IMR-90 (cell line): ENCODE results near the gene DAAM1. TPM values are rescaled to one million over a fixed set of nuclear protein-coding genes. Genes with fewer than 3 reads are reported as not detected.

Experiments used
- ATAC-seq: fragments of 200-7000 bp; cut with Tn5 transposase; 2 replicates; pipeline ENCODE4 v1.9.1; 2020; ENCODE audit warnings: low read depth, mild to moderate bottlenecking, moderate library complexity
- BruUV-seq: library from RNA; stranded (reverse); fragments of 400-500 nt; replicated peaks from 2 replicates; lab custom pipeline; 2021; lab: Mats Ljungman, UMichigan
- CTCF ChIA-PET: fragments of 300-600 bp; formaldehyde crosslinking; extraction: SDS; loops from one replicate; lab custom pipeline; 2021; ENCODE audit warnings: antibody characterized with exemption; lab: Yijun Ruan, JAX
- POLR2A ChIA-PET: fragments of 300-600 bp; sonication (Branson Sonifier 250); formaldehyde crosslinking; loops from one replicate; lab custom pipeline; 2022; ENCODE audit warnings: antibody characterized with exemption; ENCODE audit not compliant: unreplicated experiment; lab: Charles Lee
- DNase-seq: peaks from one replicate; pipeline ENCODE4 v3.0.0; 2013
- H2AFZ ChIP-seq: replicated peaks from 2 replicates; pipeline ENCODE3; 2013; ENCODE audit warnings: low read length, mild to moderate bottlenecking; ENCODE audit not compliant: poor library complexity
- H2AK5ac ChIP-seq: 2 replicates; pipeline ENCODE4 v1.6.1; 2013; ENCODE audit warnings: low read depth, low read length, inconsistent platforms
- H2AK9ac ChIP-seq: replicated peaks from 2 replicates; pipeline ENCODE3; 2013; ENCODE audit warnings: mild to moderate bottlenecking, low read depth, low read length, moderate library complexity; ENCODE audit not compliant: poor library complexity
- H2BK120ac ChIP-seq: 2 replicates; pipeline ENCODE4 v1.6.1; 2013; ENCODE audit warnings: low read depth, low read length, inconsistent platforms
- H2BK15ac ChIP-seq: 3 replicates; pipeline ENCODE4 v1.6.1; 2013; ENCODE audit warnings: low read depth, low read length, inconsistent platforms
- H2BK20ac ChIP-seq: 2 replicates; pipeline ENCODE4 v1.6.1; 2013; ENCODE audit warnings: low read depth, mild to moderate bottlenecking, inconsistent platforms, low read length, moderate library complexity
- H2BK5ac ChIP-seq: 2 replicates; pipeline ENCODE4 v1.6.1; 2013; ENCODE audit warnings: mild to moderate bottlenecking, low read depth, low read length, inconsistent platforms; ENCODE audit not compliant: poor library complexity, severe bottlenecking
- H3K14ac ChIP-seq: replicated peaks from 2 replicates; pipeline ENCODE4 v1.6.1; 2013; ENCODE audit warnings: low read depth, low read length, inconsistent platforms
- H3K18ac ChIP-seq: 2 replicates; pipeline ENCODE4 v1.6.1; 2013; ENCODE audit warnings: low read depth, low read length, control low read depth
- H3K23ac ChIP-seq: 2 replicates; pipeline ENCODE4 v1.6.1; 2013; ENCODE audit warnings: low read depth, low read length, inconsistent platforms
- H3K27ac ChIP-seq: 2 replicates; pipeline ENCODE4 v1.5.1; 2013; ENCODE audit warnings: mild to moderate bottlenecking, control low read depth, low read length; ENCODE audit not compliant: insufficient read depth
- H3K27me3 ChIP-seq: 2 replicates; pipeline ENCODE4 v1.6.1; 2013; ENCODE audit warnings: low read length; ENCODE audit not compliant: control insufficient read depth, insufficient read depth
- H3K36me3 ChIP-seq: 2 replicates; pipeline ENCODE4 v1.6.1; 2013; ENCODE audit warnings: low read length, mixed read lengths; ENCODE audit not compliant: control insufficient read depth, insufficient read depth
- H3K4ac ChIP-seq: 2 replicates; pipeline ENCODE4 v1.6.1; 2013; ENCODE audit warnings: low read depth, low read length, inconsistent platforms
- H3K4me1 ChIP-seq: 2 replicates; pipeline ENCODE4 v1.6.1; 2013; ENCODE audit warnings: low read length, mixed read lengths; ENCODE audit not compliant: control insufficient read depth, insufficient read depth
- H3K4me2 ChIP-seq: 2 replicates; pipeline ENCODE4 v1.6.1; 2013; ENCODE audit warnings: low read depth, mild to moderate bottlenecking, control low read depth, low read length, moderate library complexity
- H3K4me3 ChIP-seq: 2 replicates; pipeline ENCODE4 v1.5.1; 2013; ENCODE audit warnings: low read depth, mild to moderate bottlenecking, control low read depth, low read length, moderate library complexity; ENCODE audit not compliant: insufficient read depth
- H3K56ac ChIP-seq: 2 replicates; pipeline ENCODE4 v1.6.1; 2013; ENCODE audit warnings: low read length, inconsistent platforms; ENCODE audit not compliant: insufficient read depth; ENCODE audit errors: extremely low read depth
- H3K79me1 ChIP-seq, 2 experiments: 2 replicates each; pipeline ENCODE4 v1.6.1; 2013; ENCODE audit warnings: low read length in 2 of 2, inconsistent platforms in 1 of 2, low read depth in 1 of 2
- H3K9ac ChIP-seq: 2 replicates; pipeline ENCODE4 v1.6.1; 2013; ENCODE audit warnings: low read depth, low read length, control low read depth
- H3K9me1 ChIP-seq: 2 replicates; pipeline ENCODE4 v1.6.1; 2013; ENCODE audit warnings: low read length, inconsistent platforms; ENCODE audit not compliant: insufficient read depth
- H3K9me3 ChIP-seq: 2 replicates; pipeline ENCODE4 v1.6.1; 2013; ENCODE audit warnings: low read length; ENCODE audit not compliant: control insufficient read depth, insufficient read depth
- H4K20me1 ChIP-seq: 2 replicates; pipeline ENCODE4 v1.6.1; 2013; ENCODE audit warnings: low read length, inconsistent platforms; ENCODE audit not compliant: insufficient read depth
- H4K5ac ChIP-seq: 2 replicates; pipeline ENCODE4 v1.6.1; 2013; ENCODE audit warnings: mild to moderate bottlenecking, low read depth, low read length, control low read depth
- H4K8ac ChIP-seq, 2 experiments: 2 replicates each; pipeline ENCODE4 v1.6.1; 2013; ENCODE audit warnings: low read depth in 2 of 2, low read length in 2 of 2, control low read depth in 1 of 2, inconsistent platforms in 1 of 2
- H4K91ac ChIP-seq: 2 replicates; pipeline ENCODE4 v1.6.1; 2013; ENCODE audit warnings: low read depth, low read length, inconsistent platforms; ENCODE audit not compliant: insufficient read depth
- CEBPB ChIP-seq: IDR thresholded peaks from 2 replicates; pipeline ENCODE4 v1.6.1; 2012; ENCODE audit warnings: low read depth, low read length, improper control_type of control experiment
- NFE2L2 ChIP-seq: fragments of 150-350 bp; IDR thresholded peaks from 2 replicates; pipeline ENCODE4 v1.6.1; 2016; ENCODE audit warnings: low read depth, mild to moderate bottlenecking, low read length
- POLR2A ChIP-seq: IDR thresholded peaks from 2 replicates; pipeline ENCODE4 v1.6.1; 2012; ENCODE audit warnings: mild to moderate bottlenecking, low read depth, low read length
- RCOR1 ChIP-seq: IDR thresholded peaks from 2 replicates; pipeline ENCODE4 v1.6.1; 2012; ENCODE audit warnings: mild to moderate bottlenecking, low read length, improper control_type of control experiment; ENCODE audit not compliant: insufficient replicate concordance
- RFX5 ChIP-seq: IDR thresholded peaks from 2 replicates; pipeline ENCODE4 v1.8.0; 2012; ENCODE audit warnings: low read depth, mild to moderate bottlenecking, low read length, moderate library complexity
- WGBS, 2 experiments: methylation state at CpG; one replicate each; pipeline versions ENCODE4 v1.1.5 to v1.1.7; 2013; ENCODE audit warnings: missing lambda C conversion rate in 2 of 2; ENCODE audit not compliant: insufficient read length in 1 of 2; ENCODE audit errors: extremely low coverage in 2 of 2; 5-methylcytosine and 5-hydroxymethylcytosine counted together
- dilution Hi-C: fragments of 300-500 bp; cut with HindIII; formaldehyde crosslinking; loops from one replicate; pipeline ENCODE4 v1.14.3; 2018; ENCODE audit warnings: low sequenced_read_pairs; ENCODE audit not compliant: unreplicated experiment
- in situ Hi-C: fragments of 300-500 bp; cut with MboI; formaldehyde crosslinking; loops from 3 replicates; pipeline ENCODE4 v1.14.3; 2019; ENCODE audit warnings: low sequenced_read_pairs, inconsistent platforms, mixed read lengths
- intact Hi-C: fragments of 100-400 bp; cut with micrococcal nuclease; formaldehyde crosslinking; loops from 2 replicates; pipeline ENCODE4 v1.10.0; 2022
- polyA plus RNA-seq, 3 experiments: library from polyadenylated mRNA; depleted of rRNA; stranded (reverse); fragments of >200 nt; gene quantifications; 2 replicates each; pipeline ENCODE4 v1.2.3, GENCODE V29; 2012; ENCODE audit warnings: low replicate concordance in 1 of 3
- total RNA-seq: library from RNA; depleted of rRNA; stranded (reverse); fragments of >200 nt; gene quantifications from 2 replicates; pipeline ENCODE4 v1.2.3, GENCODE V29; 2012
- TF ChIP-seq, protein P1 (sequence below): fragments of 150-350 bp; IDR thresholded peaks from 2 replicates; pipeline ENCODE4 v1.6.1; 2016; ENCODE audit warnings: low read depth, mild to moderate bottlenecking, low read length, moderate library complexity, borderline replicate concordance

DAAM1 gene
- total and polyA plus RNA-seq, 2 of the 4 experiments (the other 2 are of a cell fraction): 4.8 to 5.4 TPM

DNA sequence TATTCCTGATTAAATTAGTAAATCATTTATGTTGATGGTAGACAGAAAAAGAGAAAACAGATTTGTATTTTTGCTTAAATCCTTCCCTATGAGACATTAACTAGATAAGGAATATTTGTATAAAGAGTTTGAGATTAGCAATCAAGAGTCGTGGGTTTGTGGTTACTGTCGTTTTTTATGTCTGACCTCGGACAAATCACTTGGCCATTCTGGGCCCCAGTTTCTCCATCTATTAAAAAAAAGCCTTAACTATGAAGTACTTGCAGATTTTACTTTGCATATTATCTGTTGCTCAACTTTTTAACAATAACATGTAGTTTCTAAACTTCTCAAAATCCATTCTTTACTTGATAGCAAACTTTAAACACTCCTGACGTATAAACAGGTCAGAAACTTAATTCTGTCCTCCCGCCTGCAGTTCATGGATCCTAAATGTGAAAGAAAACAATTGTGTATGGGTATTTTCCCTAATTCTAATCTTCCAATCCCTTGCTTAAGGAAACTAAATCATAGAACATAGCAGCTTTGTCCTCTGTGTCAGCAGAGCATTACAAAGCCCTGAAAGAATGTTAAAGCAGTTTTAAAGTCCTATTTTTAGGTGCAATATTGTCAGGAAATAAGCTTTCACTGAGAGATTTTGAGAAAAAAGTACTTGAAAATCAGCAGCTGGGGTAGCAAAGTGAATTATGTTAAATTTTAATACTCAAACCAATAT lies 158.5 kb downstream of the DAAM1 start:
- no peak overlapping the region for H3K4me3 ChIP-seq
- peaks cover 8% of the 10 kb centered on the region for H3K36me3 ChIP-seq
- no peak overlapping the region for H4K91ac ChIP-seq
- peak; percentile 52 for DNase-seq
- BruUV-seq: no TSS peak
- H2AK9ac ChIP-seq: no peak overlapping the region
- no peaks in the 10 kb centered on the region for H4K20me1 ChIP-seq
- H3K14ac ChIP-seq: no peak overlapping the region; the same call in 1 of the 2 replicates
- peaks cover 4% of the 10 kb centered on the region; the same call in 1 of the 2 replicates for H3K9me1 ChIP-seq
- no peaks in the 10 kb centered on the region; a peak in 1 of 4 replicates for H3K79me1 ChIP-seq
- H3K27ac ChIP-seq: peak overlapping the region; percentile 23; the same call in 1 of the 2 replicates
- dilution Hi-C loops (no loop called here), in situ Hi-C loops (no loop called here), intact Hi-C loops (no loop called here)
- ATAC-seq: peak; percentile 50
- H3K18ac ChIP-seq: no peak overlapping the region
- peaks cover 6% of the 10 kb centered on the region for H3K4me1 ChIP-seq
- no peak overlapping the region; the same call in 1 of the 2 replicates for H2BK120ac ChIP-seq
- WGBS, 2 experiments: no CpG with 5 or more reads among the region's 5 CpGs
- no peak overlapping the region for H2AFZ ChIP-seq
- peak overlapping the region; percentile 69 for H2BK5ac ChIP-seq
- CTCF ChIA-PET: no interaction called here
- no peaks in the 10 kb centered on the region for H3K9me3 ChIP-seq
- TF ChIP-seq RCOR1: no peak
- no peak for TF ChIP-seq RFX5
- no peak for TF ChIP-seq NFE2L2
- TF ChIP-seq CEBPB: 0 out of 2 replicates have a peak, but pooled peaks have one; percentile 24
- TF ChIP-seq, protein P1, sequence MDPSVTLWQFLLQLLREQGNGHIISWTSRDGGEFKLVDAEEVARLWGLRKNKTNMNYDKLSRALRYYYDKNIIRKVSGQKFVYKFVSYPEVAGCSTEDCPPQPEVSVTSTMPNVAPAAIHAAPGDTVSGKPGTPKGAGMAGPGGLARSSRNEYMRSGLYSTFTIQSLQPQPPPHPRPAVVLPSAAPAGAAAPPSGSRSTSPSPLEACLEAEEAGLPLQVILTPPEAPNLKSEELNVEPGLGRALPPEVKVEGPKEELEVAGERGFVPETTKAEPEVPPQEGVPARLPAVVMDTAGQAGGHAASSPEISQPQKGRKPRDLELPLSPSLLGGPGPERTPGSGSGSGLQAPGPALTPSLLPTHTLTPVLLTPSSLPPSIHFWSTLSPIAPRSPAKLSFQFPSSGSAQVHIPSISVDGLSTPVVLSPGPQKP: no peak
- no peak for TF ChIP-seq POLR2A
- H3K27me3 ChIP-seq: no peaks in the 10 kb centered on the region
- no peak overlapping the region; the same call in 1 of the 2 replicates for H3K4ac ChIP-seq
- no peak overlapping the region for H4K5ac ChIP-seq
- H3K23ac ChIP-seq: no peak overlapping the region
- H2BK20ac ChIP-seq: no peak overlapping the region
- H4K8ac ChIP-seq: no peak overlapping the region
- H3K4me2 ChIP-seq: peak overlapping the region; percentile 41; the same call in 1 of the 2 replicates
- no peak overlapping the region for H2AK5ac ChIP-seq
- POLR2A ChIA-PET: no interaction called here
- no peak overlapping the region for H3K9ac ChIP-seq
- no peak overlapping the region for H2BK15ac ChIP-seq
- H3K56ac ChIP-seq: no peak overlapping the region
